A549 (cell line): ENCODE data around the gene SLC16A6. TPM values are rescaled to one million over a fixed set of nuclear protein-coding genes. Genes with fewer than 3 reads are reported as not detected.

Experiments
- ATAC-seq, 2 experiments: fragments of 200-7000 bp in 1 of 2; fragments of >200 bp in 1 of 2; cut with Nextera tagmentation in 1 of 2; cut with Tn5 transposase in 1 of 2; 3 replicates each; pipeline versions ENCODE4 v1.8.0 to v1.9.1; 2018 to 2020; ENCODE audit warnings: mild to moderate bottlenecking in 1 of 2, moderate library complexity in 1 of 2
- CTCF ChIA-PET: fragments of 300-600 bp; sonication (Branson Sonifier 250); formaldehyde crosslinking; extraction: SDS; loops from one replicate; lab custom pipeline; 2021; ENCODE audit warnings: antibody characterized with exemption, inconsistent platforms; lab: Yijun Ruan, JAX
- POLR2A ChIA-PET: fragments of 350-600 bp; formaldehyde crosslinking; extraction: SDS; loops from one replicate; lab custom pipeline; 2021; ENCODE audit warnings: antibody characterized with exemption, inconsistent platforms; lab: Yijun Ruan, JAX
- DNase-seq, 2 experiments: peaks; one replicate each; pipeline versions ENCODE4 v3.0.0 to v3.0.0-alpha.2; 2011 to 2016; ENCODE audit warnings: low read depth in 1 of 2, low spot score in 1 of 2
- FAIRE-seq: peaks from 2 replicates; lab custom pipeline; 2011; peaks lifted over from hg19 to GRCh38; lab: Jason Lieb, UNC
- H3K27ac ChIP-seq, 2 experiments: fragments of >200 bp; sonication (Bioruptor Twin); formaldehyde crosslinking; 3 replicates each; pipeline ENCODE4 v1.5.1; 2016 to 2017
- H3K4me1 ChIP-seq: fragments of >200 bp; sonication (Bioruptor Twin); formaldehyde crosslinking; 3 replicates; pipeline ENCODE4 v1.6.1; 2016
- H3K4me2 ChIP-seq: fragments of >200 bp; sonication (Bioruptor Twin); formaldehyde crosslinking; 3 replicates; pipeline ENCODE4 v1.6.1; 2016
- H3K4me3 ChIP-seq: fragments of >200 bp; sonication (Bioruptor Twin); formaldehyde crosslinking; 3 replicates; pipeline ENCODE4 v1.5.1; 2016
- H3K9me3 ChIP-seq: fragments of >200 bp; sonication (Bioruptor Twin); formaldehyde crosslinking; 3 replicates; pipeline ENCODE4 v1.6.1; 2016
- BHLHE40 ChIP-seq: IDR thresholded peaks from 2 replicates; pipeline ENCODE4 v1.6.1; 2012; ENCODE audit warnings: low read depth, low read length, inconsistent platforms
- CBX2 ChIP-seq: fragments of 200-600 bp; sonication (generic); IDR thresholded peaks from 2 replicates; pipeline ENCODE4 v1.6.1; 2016; ENCODE audit warnings: low read depth, mild to moderate bottlenecking, borderline replicate concordance
- CEBPB ChIP-seq, 2 experiments: fragments of >200 bp in 1 of 2; sonication (Bioruptor Twin) in 1 of 2; formaldehyde crosslinking in 1 of 2; IDR thresholded peaks; 2 replicates each; pipeline ENCODE4 v1.6.1; 2012 to 2016
- CHD2 ChIP-seq: fragments of 150-350 bp; IDR thresholded peaks from 2 replicates; pipeline ENCODE4 v1.6.1; 2014; ENCODE audit warnings: low read length; ENCODE audit not compliant: partially characterized antibody
- EHF ChIP-seq: fragments of 250-450 bp; sonication (Bioruptor Pico); IDR thresholded peaks from 2 replicates; pipeline ENCODE4 v1.5.0; 2020; ENCODE audit warnings: mild to moderate bottlenecking
- FOSB ChIP-seq: fragments of 250-450 bp; sonication (Bioruptor Pico); IDR thresholded peaks from 2 replicates; pipeline ENCODE4 v1.5.0; 2020; ENCODE audit warnings: mild to moderate bottlenecking, moderate library complexity
- GATA3 ChIP-seq: IDR thresholded peaks from 2 replicates; pipeline ENCODE4 v1.6.1; 2012; ENCODE audit warnings: borderline replicate concordance
- HOXA7 ChIP-seq: fragments of 250-450 bp; sonication (Bioruptor Pico); IDR thresholded peaks from 2 replicates; pipeline ENCODE4 v1.5.0; 2020; ENCODE audit warnings: mild to moderate bottlenecking, moderate library complexity
- JUN ChIP-seq, 2 experiments: fragments of >200 bp; sonication (Bioruptor Twin); formaldehyde crosslinking; IDR thresholded peaks; 2 replicates in 1 of 2; 3 replicates in 1 of 2; pipeline ENCODE4 v1.6.1; 2016 to 2017
- KDM1A ChIP-seq: fragments of 200-600 bp; sonication (generic); IDR thresholded peaks from 2 replicates; pipeline ENCODE4 v1.6.1; 2016; ENCODE audit warnings: low read depth, mild to moderate bottlenecking
- MAFK ChIP-seq: fragments of 450-650 bp; IDR thresholded peaks from 2 replicates; pipeline ENCODE4 v1.6.1; 2014; ENCODE audit not compliant: partially characterized antibody
- MYC ChIP-seq: IDR thresholded peaks from 2 replicates; pipeline ENCODE4 v1.6.1; 2012; ENCODE audit warnings: mild to moderate bottlenecking, inconsistent platforms, low read length, improper control_type of control experiment, borderline replicate concordance
- NPAS2 ChIP-seq: fragments of 250-450 bp; sonication (Bioruptor Pico); IDR thresholded peaks from 2 replicates; pipeline ENCODE4 v1.8.0; 2022; ENCODE audit warnings: mild to moderate bottlenecking, moderate library complexity, borderline replicate concordance
- POLR2AphosphoS2 ChIP-seq: conservative IDR thresholded peaks from 2 replicates; pipeline ENCODE4 v1.6.1; 2012; ENCODE audit warnings: low read length, improper control_type of control experiment, inconsistent platforms
- RAD21 ChIP-seq, 2 experiments: fragments of >200 bp in 1 of 2; sonication (Bioruptor Twin) in 1 of 2; formaldehyde crosslinking in 1 of 2; IDR thresholded peaks in 1 of 2; conservative IDR thresholded peaks in 1 of 2; 2 replicates in 1 of 2; 3 replicates in 1 of 2; pipeline ENCODE4 v1.6.1; 2012 to 2018; ENCODE audit warnings: inconsistent platforms in 1 of 2
- RCOR1 ChIP-seq: fragments of 150-350 bp; IDR thresholded peaks from 2 replicates; pipeline ENCODE4 v1.6.1; 2014; ENCODE audit warnings: antibody characterized with exemption, low read length, low read depth
- SREBF2 ChIP-seq: fragments of 450-650 bp; IDR thresholded peaks from 2 replicates; pipeline ENCODE4 v1.6.1; 2014; ENCODE audit warnings: mild to moderate bottlenecking, moderate library complexity
- TP53 ChIP-seq: fragments of 250-450 bp; sonication (Bioruptor Pico); IDR thresholded peaks from 2 replicates; pipeline ENCODE4 v1.5.0; 2021; ENCODE audit warnings: mild to moderate bottlenecking, moderate library complexity
- ZC3H11A ChIP-seq: fragments of 450-650 bp; IDR thresholded peaks from 2 replicates; pipeline ENCODE4 v1.6.1; 2014; ENCODE audit warnings: antibody characterized with exemption, mild to moderate bottlenecking
- WGBS: methylation state at CpG from one replicate; pipeline ENCODE4 v1.1.6; 2017; ENCODE audit errors: missing lambda C conversion rate; 5-methylcytosine and 5-hydroxymethylcytosine counted together
- polyA plus RNA-seq, 4 experiments: library from polyadenylated mRNA; depleted of rRNA in 3 of 4; stranded (reverse); fragments of >200 nt; fragmentation: RNase III in 1 of 4; extraction: RNeasy Plus Mini Kit Qiagen cat#74134 plus additional on column Dnase treatment in 1 of 4; gene quantifications; 2 replicates in 3 of 4; 3 replicates in 1 of 4; pipeline ENCODE4 v1.2.3, GENCODE V29; 2011 to 2017
- TF ChIP-seq, protein P1 (sequence below): fragments of >200 bp; sonication (Bioruptor Twin); formaldehyde crosslinking; IDR thresholded peaks from 3 replicates; pipeline ENCODE4 v1.5.1; 2016
- TF ChIP-seq, protein P2 (sequence below): fragments of >200 bp; sonication (Bioruptor Twin); formaldehyde crosslinking; IDR thresholded peaks from 3 replicates; pipeline ENCODE4 v1.6.1; 2016
- TF ChIP-seq, protein P3 (sequence below): fragments of 200-600 bp; sonication (generic); IDR thresholded peaks from 2 replicates; pipeline ENCODE4 v1.6.1; 2016; ENCODE audit warnings: antibody characterized with exemption, mild to moderate bottlenecking, moderate library complexity
- TF ChIP-seq, protein P4 (sequence below): fragments of 150-350 bp; IDR thresholded peaks from 2 replicates; pipeline ENCODE4 v1.6.1; 2014; ENCODE audit warnings: low read depth, mild to moderate bottlenecking, low read length
- TF ChIP-seq, protein P5 (sequence below): fragments of 250-450 bp; sonication (Bioruptor Pico); IDR thresholded peaks from 2 replicates; pipeline ENCODE4 v1.5.0; 2021; ENCODE audit warnings: mild to moderate bottlenecking, moderate library complexity, borderline replicate concordance

The SLC16A6 gene
- polyA plus RNA-seq, 2 of the 4 experiments (the other 2 are of a cell fraction), result 0.17 to 0.52 TPM

DNA sequence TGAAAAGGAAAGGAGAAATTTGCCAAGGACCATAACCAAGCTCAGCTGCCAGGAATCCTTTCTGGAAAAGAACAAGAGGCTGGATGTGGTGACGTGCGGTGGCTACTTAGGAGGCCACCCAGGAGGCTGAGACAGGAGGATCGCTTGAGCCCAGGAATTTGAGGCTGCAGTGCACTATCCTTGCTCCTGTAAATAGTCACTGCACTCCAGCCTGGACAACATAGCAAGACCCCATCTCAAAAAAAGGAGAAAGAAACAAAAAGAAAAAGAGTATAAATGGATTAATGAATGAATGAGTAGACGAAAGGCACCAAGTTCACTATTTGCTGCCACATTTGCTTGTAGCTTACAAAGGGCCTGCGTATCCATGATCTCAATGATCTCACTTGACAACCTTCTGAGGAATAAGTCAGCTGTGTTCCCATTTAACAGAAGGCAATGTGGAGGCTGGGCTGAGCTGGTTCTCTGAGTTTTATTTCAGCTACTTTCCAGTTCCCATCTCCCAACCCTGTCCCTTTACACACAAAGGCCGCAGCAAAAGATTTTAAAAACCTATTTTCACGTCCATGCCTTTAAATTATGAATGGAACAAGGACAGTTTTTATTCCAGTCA is 30.1 kb upstream of the SLC16A6 start:
- POLR2A ChIA-PET, result no interaction called here
- ATAC-seq, result no peak
- TF ChIP-seq NPAS2 (CRISPR knock-in tag) (no peak), FOSB (CRISPR knock-in tag) (no peak), RCOR1 (no peak), ZC3H11A (no peak), MYC (no peak), RAD21 (conservative IDR thresholded peaks at IDR 0.05 in 1 of 2, IDR thresholded peaks at IDR 0.05 in 1 of 2) (no peak), TP53 (CRISPR knock-in tag) (no peak)
- TF ChIP-seq, protein P1, sequence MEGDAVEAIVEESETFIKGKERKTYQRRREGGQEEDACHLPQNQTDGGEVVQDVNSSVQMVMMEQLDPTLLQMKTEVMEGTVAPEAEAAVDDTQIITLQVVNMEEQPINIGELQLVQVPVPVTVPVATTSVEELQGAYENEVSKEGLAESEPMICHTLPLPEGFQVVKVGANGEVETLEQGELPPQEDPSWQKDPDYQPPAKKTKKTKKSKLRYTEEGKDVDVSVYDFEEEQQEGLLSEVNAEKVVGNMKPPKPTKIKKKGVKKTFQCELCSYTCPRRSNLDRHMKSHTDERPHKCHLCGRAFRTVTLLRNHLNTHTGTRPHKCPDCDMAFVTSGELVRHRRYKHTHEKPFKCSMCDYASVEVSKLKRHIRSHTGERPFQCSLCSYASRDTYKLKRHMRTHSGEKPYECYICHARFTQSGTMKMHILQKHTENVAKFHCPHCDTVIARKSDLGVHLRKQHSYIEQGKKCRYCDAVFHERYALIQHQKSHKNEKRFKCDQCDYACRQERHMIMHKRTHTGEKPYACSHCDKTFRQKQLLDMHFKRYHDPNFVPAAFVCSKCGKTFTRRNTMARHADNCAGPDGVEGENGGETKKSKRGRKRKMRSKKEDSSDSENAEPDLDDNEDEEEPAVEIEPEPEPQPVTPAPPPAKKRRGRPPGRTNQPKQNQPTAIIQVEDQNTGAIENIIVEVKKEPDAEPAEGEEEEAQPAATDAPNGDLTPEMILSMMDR, result no peak
- TF ChIP-seq, protein P2, sequence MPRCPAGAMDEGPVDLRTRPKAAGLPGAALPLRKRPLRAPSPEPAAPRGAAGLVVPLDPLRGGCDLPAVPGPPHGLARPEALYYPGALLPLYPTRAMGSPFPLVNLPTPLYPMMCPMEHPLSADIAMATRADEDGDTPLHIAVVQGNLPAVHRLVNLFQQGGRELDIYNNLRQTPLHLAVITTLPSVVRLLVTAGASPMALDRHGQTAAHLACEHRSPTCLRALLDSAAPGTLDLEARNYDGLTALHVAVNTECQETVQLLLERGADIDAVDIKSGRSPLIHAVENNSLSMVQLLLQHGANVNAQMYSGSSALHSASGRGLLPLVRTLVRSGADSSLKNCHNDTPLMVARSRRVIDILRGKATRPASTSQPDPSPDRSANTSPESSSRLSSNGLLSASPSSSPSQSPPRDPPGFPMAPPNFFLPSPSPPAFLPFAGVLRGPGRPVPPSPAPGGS, result no peak
- no peak overlapping the region for H3K27ac ChIP-seq
- no peak for FAIRE-seq
- WGBS, result 81% methylated on average over 7 of the region's 7 CpGs
- H3K4me3 ChIP-seq, result no peak overlapping the region
- H3K4me2 ChIP-seq, result no peak overlapping the region
- no peaks in the 10 kb centered on the region for H3K9me3 ChIP-seq
- CTCF ChIA-PET, result interaction anchor here (1.2 to 2.8 kb wide), 3 partner anchors 9 to 78 kb away, joined by 3 to 11 read pairs (median 8); no protein-coding TSS in a partner anchor
- no peak for DNase-seq
- peaks cover 11% of the 10 kb centered on the region for H3K4me1 ChIP-seq

DNA sequence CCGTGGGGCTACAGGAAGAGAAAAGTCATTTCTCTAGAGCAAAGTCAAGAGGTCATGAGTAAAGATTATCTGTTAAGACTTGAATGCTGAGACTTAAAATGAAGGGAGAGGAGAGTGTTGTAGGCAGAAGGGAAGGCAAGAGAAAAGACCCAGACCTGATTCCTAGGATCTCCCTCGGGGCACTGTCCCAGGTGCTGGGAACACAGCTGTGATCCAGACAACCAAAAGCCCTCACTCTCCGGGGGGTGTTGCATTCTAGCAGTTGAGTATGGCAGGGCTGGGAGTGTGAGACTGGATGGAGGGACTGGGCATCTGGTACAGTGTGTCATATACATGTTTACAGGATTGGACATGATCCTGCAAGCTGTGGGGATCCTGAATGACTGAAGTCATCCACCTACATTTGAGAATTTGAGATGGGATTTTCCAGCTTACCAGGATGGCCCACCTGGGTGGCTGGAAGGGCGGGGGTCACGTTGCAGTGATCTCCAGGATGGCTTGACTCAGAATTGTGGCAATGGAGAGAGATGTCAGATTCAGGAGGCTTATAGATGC is 29.5 kb upstream of the SLC16A6 start:
- H3K9me3 ChIP-seq, result no peaks in the 10 kb centered on the region
- DNase-seq, result no peak
- no peak overlapping the region for H3K27ac ChIP-seq
- H3K4me1 ChIP-seq, result peaks cover 11% of the 10 kb centered on the region
- no peak overlapping the region for H3K4me2 ChIP-seq
- ATAC-seq, result no peak; a peak in 1 of 6 replicates
- CTCF ChIA-PET, result interaction anchor here (0.6 to 2.8 kb wide), 3 partner anchors 10 to 1934 kb away, joined by 4 to 11 read pairs (median 8); no protein-coding TSS in a partner anchor
- no peak for FAIRE-seq
- WGBS, result 27% methylated on average over 5 of the region's 5 CpGs
- no peak overlapping the region for H3K4me3 ChIP-seq
- POLR2A ChIA-PET, result no interaction called here
- TF ChIP-seq BHLHE40, result no peak
- TF ChIP-seq GATA3, result no peak
- no peak for TF ChIP-seq CEBPB (IDR thresholded peaks at IDR 0.05)
- TF ChIP-seq MAFK, result no peak
- TF ChIP-seq JUN (IDR thresholded peaks at IDR 0.05), result no peak
- TF ChIP-seq MYC, result no peak
- TF ChIP-seq CBX2, result no peak
- no peak for TF ChIP-seq SREBF2
- TF ChIP-seq NPAS2 (CRISPR knock-in tag), result no peak
- no peak for TF ChIP-seq KDM1A
- TF ChIP-seq, protein P3, sequence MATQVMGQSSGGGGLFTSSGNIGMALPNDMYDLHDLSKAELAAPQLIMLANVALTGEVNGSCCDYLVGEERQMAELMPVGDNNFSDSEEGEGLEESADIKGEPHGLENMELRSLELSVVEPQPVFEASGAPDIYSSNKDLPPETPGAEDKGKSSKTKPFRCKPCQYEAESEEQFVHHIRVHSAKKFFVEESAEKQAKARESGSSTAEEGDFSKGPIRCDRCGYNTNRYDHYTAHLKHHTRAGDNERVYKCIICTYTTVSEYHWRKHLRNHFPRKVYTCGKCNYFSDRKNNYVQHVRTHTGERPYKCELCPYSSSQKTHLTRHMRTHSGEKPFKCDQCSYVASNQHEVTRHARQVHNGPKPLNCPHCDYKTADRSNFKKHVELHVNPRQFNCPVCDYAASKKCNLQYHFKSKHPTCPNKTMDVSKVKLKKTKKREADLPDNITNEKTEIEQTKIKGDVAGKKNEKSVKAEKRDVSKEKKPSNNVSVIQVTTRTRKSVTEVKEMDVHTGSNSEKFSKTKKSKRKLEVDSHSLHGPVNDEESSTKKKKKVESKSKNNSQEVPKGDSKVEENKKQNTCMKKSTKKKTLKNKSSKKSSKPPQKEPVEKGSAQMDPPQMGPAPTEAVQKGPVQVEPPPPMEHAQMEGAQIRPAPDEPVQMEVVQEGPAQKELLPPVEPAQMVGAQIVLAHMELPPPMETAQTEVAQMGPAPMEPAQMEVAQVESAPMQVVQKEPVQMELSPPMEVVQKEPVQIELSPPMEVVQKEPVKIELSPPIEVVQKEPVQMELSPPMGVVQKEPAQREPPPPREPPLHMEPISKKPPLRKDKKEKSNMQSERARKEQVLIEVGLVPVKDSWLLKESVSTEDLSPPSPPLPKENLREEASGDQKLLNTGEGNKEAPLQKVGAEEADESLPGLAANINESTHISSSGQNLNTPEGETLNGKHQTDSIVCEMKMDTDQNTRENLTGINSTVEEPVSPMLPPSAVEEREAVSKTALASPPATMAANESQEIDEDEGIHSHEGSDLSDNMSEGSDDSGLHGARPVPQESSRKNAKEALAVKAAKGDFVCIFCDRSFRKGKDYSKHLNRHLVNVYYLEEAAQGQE, result no peak
- no peak for TF ChIP-seq TP53 (CRISPR knock-in tag)
- TF ChIP-seq, protein P4, sequence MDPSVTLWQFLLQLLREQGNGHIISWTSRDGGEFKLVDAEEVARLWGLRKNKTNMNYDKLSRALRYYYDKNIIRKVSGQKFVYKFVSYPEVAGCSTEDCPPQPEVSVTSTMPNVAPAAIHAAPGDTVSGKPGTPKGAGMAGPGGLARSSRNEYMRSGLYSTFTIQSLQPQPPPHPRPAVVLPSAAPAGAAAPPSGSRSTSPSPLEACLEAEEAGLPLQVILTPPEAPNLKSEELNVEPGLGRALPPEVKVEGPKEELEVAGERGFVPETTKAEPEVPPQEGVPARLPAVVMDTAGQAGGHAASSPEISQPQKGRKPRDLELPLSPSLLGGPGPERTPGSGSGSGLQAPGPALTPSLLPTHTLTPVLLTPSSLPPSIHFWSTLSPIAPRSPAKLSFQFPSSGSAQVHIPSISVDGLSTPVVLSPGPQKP, result no peak
- no peak for TF ChIP-seq EHF (CRISPR knock-in tag)
- no peak for TF ChIP-seq CHD2
- TF ChIP-seq HOXA7 (CRISPR knock-in tag), result no peak
- no peak for TF ChIP-seq RAD21 (conservative IDR thresholded peaks at IDR 0.05 in 1 of 2, IDR thresholded peaks at IDR 0.05 in 1 of 2)
- no peak for TF ChIP-seq RCOR1
- TF ChIP-seq POLR2AphosphoS2, result no peak
- TF ChIP-seq, protein P5, sequence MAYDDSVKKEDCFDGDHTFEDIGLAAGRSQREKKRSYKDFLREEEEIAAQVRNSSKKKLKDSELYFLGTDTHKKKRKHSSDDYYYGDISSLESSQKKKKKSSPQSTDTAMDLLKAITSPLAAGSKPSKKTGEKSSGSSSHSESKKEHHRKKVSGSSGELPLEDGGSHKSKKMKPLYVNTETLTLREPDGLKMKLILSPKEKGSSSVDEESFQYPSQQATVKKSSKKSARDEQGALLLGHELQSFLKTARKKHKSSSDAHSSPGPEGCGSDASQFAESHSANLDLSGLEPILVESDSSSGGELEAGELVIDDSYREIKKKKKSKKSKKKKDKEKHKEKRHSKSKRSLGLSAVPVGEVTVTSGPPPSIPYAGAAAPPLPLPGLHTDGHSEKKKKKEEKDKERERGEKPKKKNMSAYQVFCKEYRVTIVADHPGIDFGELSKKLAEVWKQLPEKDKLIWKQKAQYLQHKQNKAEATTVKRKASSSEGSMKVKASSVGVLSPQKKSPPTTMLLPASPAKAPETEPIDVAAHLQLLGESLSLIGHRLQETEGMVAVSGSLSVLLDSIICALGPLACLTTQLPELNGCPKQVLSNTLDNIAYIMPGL, result no peak
- TF ChIP-seq, all 56 proteins: peak for 0
